PC-3 (cell line): ENCODE data around the gene MANSC1. TPM values are rescaled to one million over a fixed set of nuclear protein-coding genes. Genes with fewer than 3 reads are reported as not detected.

Experiments
- ATAC-seq: fragments of 200-7000 bp; cut with Tn5 transposase; 2 replicates; pipeline ENCODE4 v1.9.1; 2020; ENCODE audit warnings: mild to moderate bottlenecking, moderate library complexity
- BruUV-seq: library from RNA; stranded (reverse); fragments of 400-500 nt; replicated peaks from 2 replicates; lab custom pipeline; 2021; lab: Mats Ljungman, UMichigan
- CTCF ChIA-PET: fragments of 300-600 bp; sonication (Branson Sonifier 250); formaldehyde crosslinking; loops from one replicate; lab custom pipeline; 2022; ENCODE audit warnings: antibody characterized with exemption; lab: Charles Lee
- POLR2A ChIA-PET: fragments of 300-600 bp; sonication (Branson Sonifier 250); formaldehyde crosslinking; loops from one replicate; lab custom pipeline; 2022; ENCODE audit warnings: antibody characterized with exemption; ENCODE audit not compliant: unreplicated experiment; lab: Charles Lee
- DNase-seq: peaks from one replicate; pipeline ENCODE4 v3.0.0-alpha.2; 2015
- H2AFZ ChIP-seq: fragments of 300-600 bp; sonication (generic); 2 replicates; pipeline ENCODE4 v1.6.0; 2016; ENCODE audit warnings: antibody characterized with exemption, low read length
- H3F3A ChIP-seq: fragments of 300-600 bp; sonication (generic); one replicate; pipeline ENCODE4 v1.6.0; 2017; ENCODE audit warnings: antibody characterized with exemption, low read length, control low read depth, mild to moderate bottlenecking; ENCODE audit not compliant: unreplicated experiment
- H3K27ac ChIP-seq: fragments of 300-600 bp; sonication (generic); 2 replicates; pipeline ENCODE4 v1.5.1; 2016; ENCODE audit warnings: mild to moderate bottlenecking, low read length
- H3K27me3 ChIP-seq: fragments of 300-600 bp; sonication (generic); 2 replicates; pipeline ENCODE4 v1.6.1; 2016; ENCODE audit warnings: low read length, mixed read lengths
- H3K36me3 ChIP-seq: fragments of 300-600 bp; sonication (generic); 2 replicates; pipeline ENCODE4 v1.6.1; 2016; ENCODE audit warnings: low read depth, mixed run types, low read length, mixed read lengths
- H3K4me1 ChIP-seq: fragments of 300-600 bp; sonication (generic); 2 replicates; pipeline ENCODE4 v1.5.1; 2016; ENCODE audit warnings: low read length; ENCODE audit not compliant: insufficient read depth
- H3K4me2 ChIP-seq: fragments of 300-600 bp; sonication (generic); 2 replicates; pipeline ENCODE4 v1.6.0; 2016; ENCODE audit warnings: low read length
- H3K4me3 ChIP-seq: fragments of 300-600 bp; sonication (generic); 2 replicates; pipeline ENCODE4 v1.5.1; 2016; ENCODE audit warnings: mild to moderate bottlenecking, low read length, mixed read lengths
- H3K79me2 ChIP-seq: fragments of 300-600 bp; sonication (generic); 2 replicates; pipeline ENCODE4 v1.6.1; 2017; ENCODE audit warnings: low read length, mixed read lengths
- H3K9ac ChIP-seq: fragments of 300-600 bp; sonication (generic); 2 replicates; pipeline ENCODE4 v1.6.0; 2016; ENCODE audit warnings: mild to moderate bottlenecking, low read length
- H3K9me2 ChIP-seq: fragments of 300-600 bp; sonication (generic); replicated peaks from 2 replicates; pipeline ENCODE4 v1.6.1; 2016; ENCODE audit warnings: mixed run types, low read length, mixed read lengths
- H3K9me3 ChIP-seq: fragments of 300-600 bp; sonication (generic); 2 replicates; pipeline ENCODE4 v1.6.1; 2016; ENCODE audit warnings: low read length, mixed read lengths
- H4K20me1 ChIP-seq: fragments of 300-600 bp; sonication (generic); 2 replicates; pipeline ENCODE4 v1.6.1; 2016; ENCODE audit warnings: low read length, mixed read lengths
- EZH2 ChIP-seq: fragments of 300-600 bp; sonication (generic); IDR thresholded peaks from one replicate; pipeline ENCODE4 v1.6.1; 2017; ENCODE audit warnings: antibody characterized with exemption, mild to moderate bottlenecking, low read length; ENCODE audit not compliant: unreplicated experiment
- EZH2phosphoT487 ChIP-seq: fragments of 300-600 bp; sonication (generic); IDR thresholded peaks from 2 replicates; pipeline ENCODE4 v1.6.1; 2018; ENCODE audit warnings: mild to moderate bottlenecking, antibody characterized with exemption, low read length, borderline replicate concordance
- intact Hi-C: fragments of 100-400 bp; cut with micrococcal nuclease; formaldehyde crosslinking; loops from 2 replicates; pipeline ENCODE4 v1.9.0; 2023
- total RNA-seq: library from RNA; depleted of rRNA; stranded (reverse); fragments of >200 nt; gene quantifications from 2 replicates; pipeline ENCODE4 v1.2.3, GENCODE V29; 2014
- TF ChIP-seq, protein P1 (sequence below): fragments of 300-600 bp; sonication (generic); conservative IDR thresholded peaks from 2 replicates; pipeline ENCODE4 v1.5.1; 2017; ENCODE audit warnings: antibody characterized with exemption, low read depth, mild to moderate bottlenecking, low read length

Gene MANSC1
- total RNA-seq, 1 experiment from 2014 or later: 2.8 TPM

DNA sequence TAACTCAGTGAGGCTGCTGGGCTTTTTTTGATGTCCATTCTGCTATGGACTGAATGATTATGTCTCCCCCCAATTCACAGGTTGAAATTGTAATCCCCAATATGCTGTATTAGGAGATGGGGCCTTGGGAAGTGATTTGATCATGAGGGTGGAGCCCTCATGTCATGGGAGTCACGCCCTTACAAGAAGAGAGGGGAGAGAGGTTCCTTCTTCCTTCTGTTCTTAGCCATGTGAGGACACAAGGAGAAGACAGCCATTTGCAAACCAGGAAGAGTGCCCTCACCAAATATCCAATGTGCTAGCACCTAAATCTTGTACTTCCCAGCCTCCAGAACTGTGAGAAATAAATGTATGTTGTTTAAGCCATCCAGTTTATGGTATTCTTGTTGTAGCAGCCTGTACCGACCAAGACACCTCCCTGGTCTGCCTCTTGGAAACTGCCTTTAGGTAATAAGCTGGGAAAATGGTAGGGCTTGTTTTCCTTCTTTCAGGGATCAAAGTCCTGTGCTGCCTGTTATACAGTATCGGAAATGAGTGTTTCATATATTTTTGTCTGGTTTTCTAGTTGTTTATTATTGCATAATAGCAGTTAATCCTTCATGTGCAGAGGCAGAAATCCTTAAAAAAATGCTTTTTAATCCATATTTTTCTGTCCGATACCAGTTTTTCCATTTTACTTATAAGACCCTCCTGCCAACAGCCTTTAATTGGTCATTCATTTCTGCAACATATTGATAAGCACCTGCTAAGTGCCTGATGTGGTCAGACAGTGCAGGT lies 23.1 kb upstream of the MANSC1 start:
- no peaks in the 10 kb centered on the region for H3K9me3 ChIP-seq
- DNase-seq (no peak), ATAC-seq (no peak)
- H3K4me3 ChIP-seq: no peak overlapping the region
- no TSS peak for BruUV-seq
- H3K27ac ChIP-seq: no peak overlapping the region
- TF ChIP-seq, protein P1, sequence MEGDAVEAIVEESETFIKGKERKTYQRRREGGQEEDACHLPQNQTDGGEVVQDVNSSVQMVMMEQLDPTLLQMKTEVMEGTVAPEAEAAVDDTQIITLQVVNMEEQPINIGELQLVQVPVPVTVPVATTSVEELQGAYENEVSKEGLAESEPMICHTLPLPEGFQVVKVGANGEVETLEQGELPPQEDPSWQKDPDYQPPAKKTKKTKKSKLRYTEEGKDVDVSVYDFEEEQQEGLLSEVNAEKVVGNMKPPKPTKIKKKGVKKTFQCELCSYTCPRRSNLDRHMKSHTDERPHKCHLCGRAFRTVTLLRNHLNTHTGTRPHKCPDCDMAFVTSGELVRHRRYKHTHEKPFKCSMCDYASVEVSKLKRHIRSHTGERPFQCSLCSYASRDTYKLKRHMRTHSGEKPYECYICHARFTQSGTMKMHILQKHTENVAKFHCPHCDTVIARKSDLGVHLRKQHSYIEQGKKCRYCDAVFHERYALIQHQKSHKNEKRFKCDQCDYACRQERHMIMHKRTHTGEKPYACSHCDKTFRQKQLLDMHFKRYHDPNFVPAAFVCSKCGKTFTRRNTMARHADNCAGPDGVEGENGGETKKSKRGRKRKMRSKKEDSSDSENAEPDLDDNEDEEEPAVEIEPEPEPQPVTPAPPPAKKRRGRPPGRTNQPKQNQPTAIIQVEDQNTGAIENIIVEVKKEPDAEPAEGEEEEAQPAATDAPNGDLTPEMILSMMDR: no peak
- TF ChIP-seq EZH2: no peak
- no peak for TF ChIP-seq EZH2phosphoT487
- no peak overlapping the region for H3K9ac ChIP-seq
- no peaks in the 10 kb centered on the region for H3F3A ChIP-seq
- no peaks in the 10 kb centered on the region for H4K20me1 ChIP-seq
- H3K4me1 ChIP-seq: no peaks in the 10 kb centered on the region
- intact Hi-C loops: no loop called here
- no peaks in the 10 kb centered on the region for H3K79me2 ChIP-seq
- H2AFZ ChIP-seq: no peak overlapping the region
- H3K9me2 ChIP-seq: no peaks in the 10 kb centered on the region
- CTCF ChIA-PET: no interaction called here
- no peaks in the 10 kb centered on the region for H3K27me3 ChIP-seq
- H3K4me2 ChIP-seq: no peak overlapping the region
- POLR2A ChIA-PET: no interaction called here
- H3K36me3 ChIP-seq: no peaks in the 10 kb centered on the region

DNA sequence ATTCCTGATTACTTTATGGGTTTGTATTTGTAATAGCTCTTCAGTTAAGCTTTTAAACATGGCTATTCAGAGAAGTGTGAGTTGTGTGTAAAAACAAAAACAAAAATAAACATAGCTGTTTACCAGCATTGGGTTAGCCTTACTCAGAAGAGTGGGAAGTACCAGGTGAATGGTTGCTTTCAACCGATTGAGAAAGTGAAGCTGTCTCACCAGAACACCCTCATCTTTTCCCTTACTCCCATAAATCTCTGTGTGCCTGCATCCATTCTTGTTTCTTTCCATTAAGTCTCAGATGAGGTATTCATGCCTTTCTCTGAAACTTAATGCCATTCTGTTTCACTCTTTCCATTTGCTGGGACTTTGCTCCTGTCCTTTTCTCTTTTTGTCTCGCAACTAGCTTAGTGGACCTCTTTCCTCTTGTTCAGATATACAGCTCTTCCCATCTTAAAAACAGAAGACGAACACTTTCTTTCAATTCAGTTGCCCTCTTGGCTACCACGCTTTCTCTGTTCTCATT lies 17.5 kb upstream of the MANSC1 start:
- Histone ChIP-seq H3K4me1 (no peaks in the 10 kb centered on the region), H3K9me2 (no peaks in the 10 kb centered on the region), H3K27me3 (no peaks in the 10 kb centered on the region), H3K27ac (no peak overlapping the region), H3K4me2 (no peak overlapping the region), H3F3A (no peaks in the 10 kb centered on the region), H3K9ac (no peak overlapping the region), H3K9me3 (no peaks in the 10 kb centered on the region), H3K4me3 (no peak overlapping the region), H3K36me3 (no peaks in the 10 kb centered on the region), H2AFZ (no peak overlapping the region), H4K20me1 (no peaks in the 10 kb centered on the region), H3K79me2 (no peaks in the 10 kb centered on the region)
- ChIA-PET CTCF (interaction anchor here (1.3 kb wide), 1 partner anchor 34 kb away, joined by 3 read pairs; no protein-coding TSS in a partner anchor), POLR2A (interaction anchor here (0.6 kb wide), 1 partner anchor 34 kb away, joined by 3 read pairs; no protein-coding TSS in a partner anchor)
- DNase-seq (no peak), ATAC-seq (no peak)
- BruUV-seq: no TSS peak
- intact Hi-C loops: no loop called here
- TF ChIP-seq, protein P1: no peak
- TF ChIP-seq EZH2phosphoT487 (no peak), EZH2 (no peak)
